HG02588 (cell line): Measurements from ENCODE around the gene ZNF559.
A peak's percentile ranks its signal among the peaks of the same experiment; 100 is the strongest.
"Not testable (repeated sequence)": the region's sequence is repeated elsewhere in the genome, so short reads cannot be mapped to it uniquely, and the experiment has no call there.

Experiments used
- ATAC-seq: cut with Tn5 transposase; IDR thresholded peaks from one replicate; pipeline ENCODE4 v1.9.1; 2021; ENCODE audit warnings: mild to moderate bottlenecking, moderate library complexity; ENCODE audit not compliant: unreplicated experiment

ZNF559 gene

DNA sequence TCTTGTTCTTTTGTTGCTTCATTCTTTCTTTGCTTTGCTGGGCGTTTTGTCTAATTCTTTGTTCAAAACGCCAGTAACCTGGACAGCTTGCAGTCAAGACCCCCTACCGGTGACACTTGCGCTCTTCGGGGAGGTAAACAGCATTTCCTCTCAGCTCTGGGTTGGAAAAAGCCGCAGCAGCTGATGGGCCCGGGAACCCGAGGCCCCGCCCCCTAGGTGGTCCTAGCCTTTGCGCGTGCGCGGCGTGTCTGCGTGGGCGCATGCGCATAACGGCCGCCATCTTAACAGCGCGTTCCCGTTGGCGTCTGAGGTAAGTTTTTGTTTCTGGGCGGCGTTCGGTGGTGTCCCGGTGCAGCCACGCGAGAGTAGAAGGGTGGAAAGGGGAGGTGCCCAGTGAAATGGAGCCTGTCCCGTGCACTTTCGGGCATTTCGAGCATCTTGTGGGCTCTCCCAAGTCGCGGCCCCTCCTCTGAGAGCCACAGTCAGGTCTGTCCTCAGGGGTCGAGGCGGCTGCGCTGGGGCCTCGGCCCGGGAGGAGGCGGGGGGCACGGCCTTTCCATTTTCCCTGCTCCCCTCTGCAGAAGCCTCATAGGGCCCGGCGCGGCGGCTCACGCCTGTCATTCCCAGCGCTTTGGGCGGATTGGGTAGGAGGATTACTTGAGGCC lies at the start of gene ZNF559:
ZNF559 (plus strand) TSS at position 261 of the 665 bp plus-strand sequence. CDS start 14,371 bp downstream, outside the sequence.
- ATAC-seq = peak; percentile 93

DNA sequence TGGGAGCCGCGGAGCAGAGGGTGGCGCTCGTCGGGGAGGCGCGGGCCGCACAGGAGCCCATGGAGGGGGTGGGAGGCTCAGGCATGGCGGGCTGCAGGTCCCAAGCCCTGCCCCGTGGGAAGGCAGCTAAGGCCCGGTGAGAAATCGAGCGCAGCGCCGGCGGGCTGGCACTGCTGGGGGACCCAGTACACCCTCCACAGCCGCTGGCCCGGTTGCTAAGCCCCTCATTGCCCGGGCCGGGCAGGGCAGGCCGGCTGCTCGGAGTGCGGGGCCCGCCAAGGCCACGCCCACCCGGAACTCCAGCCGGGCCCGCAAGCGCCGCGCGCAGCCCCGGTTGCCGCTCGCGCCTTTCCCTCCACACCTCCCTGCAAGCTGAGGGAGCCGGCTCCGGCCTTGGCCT lies 40.5 kb upstream of the ZNF559 start:
- not testable (repeated sequence) for ATAC-seq

DNA sequence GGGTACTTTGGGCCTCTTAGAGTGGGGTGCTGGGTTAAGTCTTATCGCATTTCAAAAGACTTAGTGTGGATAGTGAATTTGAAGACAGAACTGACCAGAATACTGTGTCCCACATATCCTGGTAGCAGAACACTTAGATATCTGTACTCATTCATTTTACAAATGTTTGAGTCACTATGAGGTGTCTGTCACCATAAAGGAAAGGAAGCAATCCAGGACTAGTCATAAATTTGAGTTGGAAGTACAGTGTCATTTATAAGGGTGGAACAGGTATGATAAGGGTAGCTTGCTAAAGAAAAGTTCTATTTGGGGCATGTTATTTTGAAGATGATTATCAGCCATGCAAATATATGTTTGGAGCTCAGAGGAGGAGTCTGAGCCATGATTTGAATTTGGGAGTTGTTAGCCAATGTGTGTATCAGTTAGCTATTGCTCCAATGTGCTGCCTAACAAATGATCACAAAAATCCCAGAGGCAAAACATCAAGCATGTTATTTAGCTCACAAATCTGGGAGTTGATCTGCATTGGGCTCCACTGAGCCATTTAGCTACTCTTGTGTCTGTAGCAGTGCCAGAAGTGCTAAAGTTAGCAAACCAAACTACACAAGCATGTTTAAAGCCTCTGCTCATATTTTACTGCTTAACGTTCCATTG lies 34.6 kb upstream of the ZNF559 start:
- ATAC-seq = no peak

DNA sequence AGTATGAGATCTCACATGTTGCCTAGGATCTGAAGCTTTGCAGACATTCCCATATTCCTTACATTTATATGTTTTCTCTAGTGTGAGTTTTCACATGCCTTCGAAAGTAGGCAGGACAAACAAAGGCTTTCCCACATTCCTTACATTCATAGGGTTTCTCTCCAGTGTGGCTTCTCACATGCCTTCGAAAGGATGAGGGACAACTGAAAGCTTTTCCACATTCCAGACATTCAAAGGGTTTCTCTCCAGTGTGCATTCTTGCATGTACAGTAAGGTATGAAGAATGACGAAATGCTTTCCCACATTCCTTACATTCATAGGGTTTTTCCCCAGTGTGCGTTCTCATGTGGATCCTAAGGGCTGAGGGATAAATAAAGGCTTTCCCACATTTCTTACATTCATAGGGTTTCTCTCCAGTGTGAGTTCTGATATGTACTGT lies 28.5 kb upstream of the ZNF559 start:
- ATAC-seq = no peak

DNA sequence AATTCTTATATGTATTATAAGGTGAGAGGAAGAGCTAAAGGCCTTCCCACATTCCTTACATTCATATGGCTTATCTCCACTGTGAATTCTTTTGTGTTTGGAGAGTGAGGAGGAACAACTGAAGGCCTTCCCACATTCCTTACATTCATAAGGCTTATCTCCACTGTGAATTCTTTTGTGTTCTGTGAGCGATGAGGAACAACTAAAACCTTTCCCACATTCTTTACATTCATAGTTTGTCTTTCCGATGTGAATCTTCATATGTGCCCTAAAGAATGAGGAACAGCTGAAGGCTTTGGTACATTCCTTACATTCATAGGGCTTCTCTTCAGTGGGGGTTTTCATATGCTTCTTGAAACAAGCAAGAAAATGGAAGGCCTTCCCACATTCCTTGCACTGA lies 27.6 kb upstream of the ZNF559 start:
- ATAC-seq = no peak

DNA sequence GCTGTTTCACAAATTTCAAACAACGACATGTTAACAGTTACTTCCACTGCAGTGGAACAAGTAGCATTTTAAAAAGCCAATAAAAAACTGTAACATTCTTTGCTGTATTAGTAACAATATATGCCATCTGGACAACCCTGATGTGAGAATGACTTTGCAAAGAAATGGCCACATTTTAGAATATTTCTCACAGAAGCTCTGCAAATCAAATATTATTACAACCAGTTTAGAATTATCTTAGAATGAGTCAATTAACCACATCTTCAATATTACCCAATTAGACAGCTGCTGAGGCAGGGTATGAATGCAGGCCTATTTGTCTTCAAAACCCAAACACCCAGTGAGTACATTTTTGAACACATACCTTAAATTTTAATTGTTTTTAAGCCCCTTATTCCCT lies 17.5 kb upstream of the ZNF559 start:
- ATAC-seq = no peak

DNA sequence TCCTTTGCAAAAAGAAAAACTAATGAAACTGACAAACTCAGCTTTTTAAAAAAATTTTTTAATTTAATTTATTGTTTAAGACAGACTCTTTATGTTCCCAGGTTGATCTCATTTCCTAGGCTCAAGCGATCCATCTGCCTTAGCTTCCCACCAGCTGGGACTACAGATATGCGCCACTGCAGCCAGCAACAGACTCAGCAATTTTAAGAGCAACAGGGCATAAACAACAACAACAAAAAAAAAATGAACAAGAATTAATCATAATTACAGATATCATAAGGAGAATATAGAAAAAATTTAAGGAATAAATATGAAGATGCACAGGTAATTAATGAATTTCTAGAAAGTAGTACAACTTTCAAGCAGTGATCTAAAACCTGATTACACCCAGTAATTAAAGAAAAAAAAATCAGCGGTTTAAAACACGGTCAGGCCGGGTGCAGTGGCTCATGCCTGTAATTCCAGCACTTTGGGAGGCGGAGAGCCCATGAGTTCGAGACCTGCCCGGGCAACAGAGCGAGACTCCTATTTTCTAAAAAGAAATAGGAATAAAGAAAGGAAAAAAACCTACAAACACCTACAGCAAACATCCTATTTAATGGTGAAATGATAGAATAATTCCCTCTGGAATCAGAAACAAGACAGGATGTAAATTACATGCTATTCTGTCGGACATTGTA lies 15.7 kb upstream of the ZNF559 start:
- no peak for ATAC-seq

DNA sequence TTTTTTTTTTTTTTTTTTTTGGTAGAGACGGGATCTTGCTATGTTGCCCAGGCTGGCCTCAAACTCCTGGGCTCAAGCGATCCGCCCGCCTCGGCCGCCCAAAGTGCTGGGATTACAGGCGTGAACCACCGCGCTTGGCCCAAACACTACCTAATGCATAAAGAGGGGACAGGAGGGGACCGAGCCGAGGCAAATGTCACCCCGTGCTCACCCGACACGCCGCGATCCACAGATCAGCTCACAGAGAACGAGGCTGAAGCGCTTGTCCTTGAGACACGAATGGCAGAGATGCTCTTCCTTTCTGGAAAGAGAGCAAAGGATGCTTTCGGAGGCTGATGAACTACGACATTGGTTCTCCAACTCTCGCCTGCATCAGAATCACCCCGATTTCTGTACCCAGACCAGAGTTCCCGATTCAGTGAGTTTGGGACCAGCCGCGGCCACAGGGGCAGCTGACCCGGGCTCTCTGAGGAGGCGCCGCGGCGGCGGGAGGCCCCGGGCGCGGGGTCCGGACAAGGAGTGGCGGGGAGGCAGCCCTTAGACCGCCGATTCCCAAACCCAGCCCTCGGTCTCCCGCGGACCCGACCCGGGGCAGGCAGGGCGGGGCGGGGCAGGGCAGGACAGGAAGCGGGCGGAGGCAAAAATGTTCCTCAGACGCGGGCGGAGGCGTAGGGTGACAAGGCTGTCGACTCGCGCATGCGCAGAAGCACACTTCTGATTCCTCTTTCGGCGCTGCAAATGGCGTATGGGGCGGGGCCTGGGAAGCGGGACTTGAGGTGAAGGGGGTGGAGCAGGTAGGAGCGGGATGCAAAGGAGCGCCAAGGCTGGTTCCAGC lies 14.6 kb upstream of the ZNF559 start, which contains the start of gene ZNF699:
ZNF699 (minus strand) TSS at position 700 of the 835 bp plus-strand sequence. CDS start 4,719 bp downstream, outside the sequence.
- ATAC-seq = peak; percentile 89

DNA sequence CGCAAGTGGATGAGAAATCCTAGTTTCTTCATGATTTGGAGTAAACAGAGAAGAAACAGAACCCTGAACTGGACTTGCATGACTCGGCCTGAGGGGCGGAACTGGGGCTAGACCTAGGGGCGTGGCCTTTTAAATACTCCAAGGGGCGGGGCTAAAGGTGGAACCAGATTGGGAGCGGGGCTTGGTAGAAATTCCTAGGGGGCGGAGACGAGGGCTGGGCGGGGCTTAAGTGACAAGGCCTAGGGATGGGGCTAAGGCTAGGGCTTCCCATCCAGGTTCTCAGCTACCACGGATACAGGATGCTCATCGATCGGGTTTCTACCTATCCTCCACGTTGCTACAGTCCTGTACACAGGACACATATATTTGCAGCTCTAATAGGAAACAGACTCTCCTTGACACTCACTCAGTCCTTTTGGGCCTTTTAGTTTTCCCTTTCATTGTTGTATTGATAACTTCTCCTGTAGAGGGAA lies 14.0 kb upstream of the ZNF559 start:
- peak; percentile 49 for ATAC-seq

DNA sequence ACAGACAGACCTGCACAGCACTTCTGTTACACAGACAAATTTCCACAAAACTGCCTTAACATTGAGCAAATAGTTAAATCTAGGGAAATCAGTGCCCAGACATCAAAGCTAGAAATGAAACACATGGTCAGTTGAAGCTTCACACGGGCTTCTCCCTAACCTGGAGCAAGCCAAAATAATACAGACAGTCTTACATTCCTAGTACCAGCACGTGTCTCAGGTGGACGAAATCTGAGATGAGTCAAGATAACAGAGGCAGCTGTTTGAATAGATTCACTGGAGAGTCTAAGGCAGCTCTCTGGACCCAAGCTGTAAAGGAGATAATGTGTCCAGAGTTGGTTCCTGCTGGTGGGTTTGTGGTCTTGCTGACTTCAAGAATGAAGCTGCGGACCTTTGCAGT lies 10.2 kb upstream of the ZNF559 start:
- no peak for ATAC-seq

DNA sequence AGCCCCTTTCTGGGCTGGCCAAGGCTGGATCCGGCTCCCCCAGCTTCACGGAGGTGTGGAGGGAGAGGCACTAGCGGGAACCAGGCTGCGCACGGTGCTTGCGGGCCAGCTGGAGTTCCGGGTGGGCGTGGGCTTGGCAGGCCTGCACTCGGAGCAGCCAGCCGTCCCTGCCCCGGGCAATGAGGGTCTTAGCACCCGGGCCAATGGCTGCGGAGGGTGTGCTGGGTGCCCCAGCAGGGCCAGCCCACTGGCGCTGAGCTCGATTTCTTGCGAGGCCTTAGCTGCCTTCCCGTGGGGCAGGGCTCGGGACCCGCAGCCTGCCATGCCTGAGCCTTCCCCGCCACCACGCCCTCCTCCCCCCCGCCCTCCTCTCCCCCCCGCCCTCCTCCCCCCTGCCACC lies 2.6 kb upstream of the ZNF559 start:
- ATAC-seq = no peak

DNA sequence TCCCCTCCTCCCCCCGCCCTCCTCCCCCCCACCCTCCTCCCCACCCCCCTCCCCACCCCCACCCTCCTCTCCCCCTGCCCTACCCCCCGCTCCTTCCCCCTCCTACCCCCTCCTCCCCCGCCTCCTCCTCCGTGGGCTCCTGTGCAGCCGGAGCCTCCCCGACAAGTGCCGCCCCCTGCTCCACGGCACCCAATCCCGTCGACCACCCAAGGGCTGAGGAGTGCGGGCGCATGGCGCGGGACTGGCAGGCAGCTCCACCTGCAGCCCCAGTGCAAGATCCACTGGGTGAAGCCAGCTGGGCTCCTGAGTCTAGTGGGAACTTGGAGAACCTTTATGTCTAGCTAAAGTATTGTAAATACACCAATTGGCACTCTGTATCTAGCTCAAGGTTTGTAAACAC lies 2.2 kb upstream of the ZNF559 start:
- not testable (repeated sequence) for ATAC-seq

DNA sequence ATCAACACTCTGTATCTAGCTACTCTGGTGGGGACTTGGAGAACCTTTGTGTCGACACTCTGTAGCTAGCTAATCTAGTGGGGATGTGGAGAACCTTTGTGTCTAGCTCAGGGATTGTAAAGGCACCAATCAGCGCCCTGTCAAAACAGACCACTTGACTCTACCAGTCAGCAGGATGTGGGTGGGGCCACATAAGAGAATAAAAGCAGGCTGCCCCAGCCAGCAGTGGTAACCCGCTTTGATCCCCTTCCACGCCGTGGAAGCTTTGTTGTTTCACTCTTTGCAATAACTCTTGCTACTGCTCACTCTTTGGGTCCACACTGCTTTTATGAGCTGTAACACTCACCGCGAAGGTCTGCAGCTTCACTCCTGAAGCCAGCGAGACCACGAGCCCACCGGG lies 1.8 kb upstream of the ZNF559 start:
- not testable (repeated sequence) for ATAC-seq

DNA sequence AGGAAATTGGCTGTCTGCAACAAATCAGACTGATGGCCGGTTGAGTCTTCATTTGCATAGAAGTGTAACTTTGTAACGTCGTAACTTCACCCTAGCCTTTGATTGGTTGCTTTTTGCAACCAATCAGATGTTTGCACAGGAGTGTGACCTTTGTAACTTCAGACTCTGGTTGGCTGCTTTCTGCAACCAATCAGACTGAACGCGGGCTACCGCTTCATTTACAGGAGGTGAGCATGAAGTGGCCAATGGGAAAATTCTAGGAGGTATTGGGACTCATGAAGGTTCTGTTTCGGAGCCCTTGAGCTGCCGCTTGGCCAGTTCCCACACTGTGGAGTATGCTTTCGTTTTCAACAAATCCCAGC lies 441 bp upstream of the ZNF559 start:
- ATAC-seq = peak; percentile 33

DNA sequence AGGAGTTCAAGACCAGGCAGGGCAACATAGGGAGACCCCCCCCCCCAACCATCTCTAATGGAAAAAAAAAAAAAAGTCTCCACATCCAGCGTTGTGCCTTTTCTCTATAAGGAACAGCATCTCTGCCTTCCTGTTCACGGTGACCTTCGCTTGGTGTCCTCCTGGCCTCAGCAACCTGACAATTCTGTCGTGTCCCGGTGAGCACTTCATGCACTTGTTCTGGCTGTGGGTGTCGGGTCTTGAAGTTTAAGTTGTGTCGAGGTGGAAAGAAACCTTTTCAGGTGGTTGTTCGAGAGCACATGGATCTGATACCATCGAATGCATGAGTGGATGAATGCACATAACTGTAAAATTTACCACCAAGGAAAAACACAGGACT lies 594 bp downstream of the ZNF559 start:
- ATAC-seq = no peak

DNA sequence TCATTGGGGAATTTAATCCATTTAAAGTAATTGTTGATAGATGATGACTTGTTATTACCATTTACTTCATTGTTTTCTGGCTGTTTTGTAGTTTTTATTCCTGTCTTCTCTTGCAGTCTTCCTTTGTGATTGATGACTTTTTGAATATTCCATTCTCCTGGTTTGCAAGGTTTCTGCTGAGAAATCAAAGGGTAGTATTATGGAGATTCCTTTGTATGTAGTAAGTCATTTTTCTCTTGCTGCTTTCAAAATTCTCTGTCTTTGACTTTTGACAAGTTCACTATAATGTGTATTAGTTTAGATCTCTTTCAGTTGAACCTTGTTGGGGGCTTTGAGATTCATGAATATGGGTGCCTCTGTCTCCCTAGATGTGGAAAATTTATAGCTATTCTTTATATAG lies 6.0 kb downstream of the ZNF559 start:
- no peak for ATAC-seq

DNA sequence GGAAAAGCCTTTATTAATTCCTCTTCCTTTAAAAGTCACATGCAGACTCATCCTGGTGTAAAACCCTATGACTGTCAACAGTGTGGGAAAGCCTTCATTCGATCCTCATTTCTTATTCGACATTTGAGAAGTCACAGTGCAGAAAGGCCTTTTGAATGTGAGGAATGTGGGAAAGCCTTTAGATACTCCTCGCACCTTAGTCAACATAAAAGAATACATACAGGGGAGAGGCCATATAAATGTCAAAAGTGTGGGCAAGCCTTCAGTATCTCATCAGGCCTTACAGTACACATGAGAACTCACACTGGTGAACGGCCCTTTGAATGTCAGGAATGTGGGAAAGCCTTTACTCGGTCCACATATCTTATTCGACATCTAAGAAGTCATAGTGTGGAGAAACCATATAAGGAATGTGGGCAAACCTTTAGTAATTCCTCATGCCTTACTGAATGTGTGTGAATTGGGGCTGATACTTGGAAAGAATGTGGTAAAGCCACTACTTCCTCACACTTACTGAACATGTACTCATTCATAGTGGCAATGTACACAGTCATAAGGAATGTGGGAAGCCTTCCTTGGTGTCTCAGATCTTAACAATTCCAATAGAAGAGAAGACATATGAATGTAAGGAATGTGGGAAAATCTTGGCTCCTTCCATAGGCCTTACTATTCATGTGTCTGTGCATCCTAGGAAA lies 18.8 kb downstream of the ZNF559 start:
- ATAC-seq = no peak

DNA sequence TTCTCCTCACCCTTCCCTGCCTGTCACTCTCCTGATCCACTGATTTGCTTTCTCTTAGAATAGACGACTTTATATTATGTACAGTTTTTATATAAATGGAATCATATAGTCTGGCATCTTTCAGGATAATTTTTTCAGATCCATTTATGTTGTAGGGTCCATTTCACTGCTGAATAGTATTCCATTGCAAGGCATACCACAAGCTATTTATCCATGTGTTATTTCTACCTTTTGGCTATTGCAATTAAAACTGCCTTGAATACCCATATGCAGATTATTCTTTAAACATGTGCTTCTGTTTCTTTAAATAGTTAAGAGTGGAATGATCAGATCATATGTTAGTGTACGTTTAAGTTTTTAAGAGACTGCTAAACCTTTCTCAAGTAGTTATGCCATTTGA lies 21.0 kb downstream of the ZNF559 start:
- no peak for ATAC-seq

DNA sequence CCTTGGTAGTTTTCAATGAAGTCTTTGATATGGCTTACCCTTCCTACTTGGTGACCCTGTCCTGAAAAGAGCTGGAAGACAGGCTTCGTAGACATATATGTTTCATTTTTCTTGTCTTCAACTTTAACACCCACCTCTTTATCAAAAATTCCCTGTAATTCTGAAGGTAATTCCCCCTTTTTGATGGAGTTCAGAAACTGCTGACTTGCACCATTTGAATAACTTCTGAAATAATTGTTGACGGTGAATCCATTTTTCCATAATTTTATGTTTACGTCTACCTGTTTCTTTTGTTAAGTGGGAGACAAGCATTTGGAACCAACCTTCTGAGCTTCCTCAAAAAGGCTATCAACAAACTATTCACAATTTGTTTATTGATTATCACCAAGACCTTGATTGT lies 24.3 kb downstream of the ZNF559 start:
- no peak for ATAC-seq

DNA sequence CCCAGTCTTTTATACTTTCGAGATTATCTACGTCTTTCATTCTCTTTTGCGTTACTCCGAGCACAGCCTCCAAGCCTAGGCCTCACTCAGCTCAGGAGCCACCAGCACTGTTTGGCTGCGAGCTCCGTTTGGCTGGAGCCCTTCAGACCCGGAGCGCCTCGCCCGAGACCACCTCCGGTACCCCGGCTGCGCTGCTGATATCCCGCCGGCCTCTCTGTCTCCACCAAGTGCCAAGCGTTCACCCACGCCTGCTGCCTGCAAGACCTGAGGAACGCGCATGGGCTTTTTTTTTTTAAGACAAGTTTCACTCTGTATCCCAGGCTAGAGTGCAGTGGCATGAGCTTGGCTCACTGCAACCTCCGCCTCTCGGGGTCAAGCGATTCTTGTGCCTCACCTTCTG lies 24.7 kb downstream of the ZNF559 start:
- no peak for ATAC-seq
